GM12874 (cell line): Measurements from ENCODE around the gene CYP17A1.

Experiments
- CTCF ChIP-seq: IDR thresholded peaks from 2 replicates; pipeline ENCODE4 v1.5.1; 2011; ENCODE audit warnings: low read depth, mild to moderate bottlenecking, control low read depth, low read length, moderate library complexity; ENCODE audit not compliant: insufficient read depth

The CYP17A1 gene

GRCh38 chr10:102841827-102842345 lies 4.7 kb upstream of the CYP17A1 start:
- no peak for TF ChIP-seq CTCF

GRCh38 chr10:102835007-102835482 lies 2.2 kb downstream of the CYP17A1 start:
- TF ChIP-seq CTCF, result peak; percentile 88

GRCh38 chr10:102834143-102834542 lies 3.1 kb downstream of the CYP17A1 start:
- no peak for TF ChIP-seq CTCF

DNA sequence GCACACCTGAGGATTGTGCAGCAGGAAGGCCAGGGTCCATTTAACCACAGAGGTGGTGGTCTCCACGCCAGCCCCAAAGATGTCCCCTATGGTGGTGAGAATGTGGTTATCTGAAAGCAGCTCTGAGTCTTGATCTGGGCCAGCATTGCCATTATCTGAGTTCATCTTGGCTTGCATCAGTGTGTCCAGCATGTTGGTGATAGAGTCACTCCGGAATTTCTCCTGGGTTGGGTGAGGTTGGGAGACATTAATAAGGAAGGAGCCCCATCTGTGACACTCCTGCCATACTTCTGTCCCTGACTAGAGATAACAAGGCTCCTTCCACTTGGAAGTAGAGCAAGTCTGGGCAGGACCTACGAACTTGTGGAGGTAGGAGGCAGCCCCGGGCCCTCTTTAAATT lies 4.2 kb downstream of the CYP17A1 start:
- no peak for TF ChIP-seq CTCF

- no peak for TF ChIP-seq CTCF
Observed at GRCh38 chr10:102832248-102832647, 5.0 kb downstream of the CYP17A1 start.

DNA sequence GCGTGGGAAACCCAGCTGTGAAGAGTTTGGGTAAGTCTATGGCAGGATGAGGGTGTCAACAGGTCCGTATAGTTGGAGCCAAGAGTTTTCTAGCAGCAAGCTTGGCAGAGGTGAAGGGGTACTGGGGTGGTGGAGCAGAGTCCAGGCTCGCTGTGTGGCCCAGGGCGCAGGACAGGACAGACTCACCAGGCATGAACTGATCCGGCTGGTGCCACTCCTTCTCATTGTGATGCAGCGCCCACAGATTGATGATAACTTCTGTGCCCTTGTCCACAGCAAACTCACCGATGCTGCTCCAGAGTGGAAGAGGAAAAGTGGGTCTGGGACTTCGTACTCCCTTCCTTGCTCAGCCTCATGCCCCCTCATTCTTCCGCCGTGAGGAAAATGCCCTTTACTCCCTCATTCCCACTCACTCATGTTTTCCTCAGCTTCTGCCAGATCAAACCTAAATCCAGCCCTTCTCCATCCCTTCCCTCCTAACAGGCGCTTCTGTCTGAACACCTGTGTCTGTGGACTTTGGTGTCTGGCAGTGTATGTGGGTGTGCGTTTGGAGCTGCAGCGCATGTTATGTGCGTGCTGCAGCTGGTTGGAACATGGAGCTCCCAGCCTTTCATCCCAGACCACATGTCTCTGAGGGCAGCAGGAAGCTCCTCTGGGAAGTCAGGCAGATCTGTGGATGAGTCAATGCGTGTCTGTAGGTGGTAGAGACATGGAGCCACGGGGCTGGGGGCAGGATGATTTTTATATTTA lies 5.7 kb downstream of the CYP17A1 start:
- TF ChIP-seq CTCF, result no peak

DNA sequence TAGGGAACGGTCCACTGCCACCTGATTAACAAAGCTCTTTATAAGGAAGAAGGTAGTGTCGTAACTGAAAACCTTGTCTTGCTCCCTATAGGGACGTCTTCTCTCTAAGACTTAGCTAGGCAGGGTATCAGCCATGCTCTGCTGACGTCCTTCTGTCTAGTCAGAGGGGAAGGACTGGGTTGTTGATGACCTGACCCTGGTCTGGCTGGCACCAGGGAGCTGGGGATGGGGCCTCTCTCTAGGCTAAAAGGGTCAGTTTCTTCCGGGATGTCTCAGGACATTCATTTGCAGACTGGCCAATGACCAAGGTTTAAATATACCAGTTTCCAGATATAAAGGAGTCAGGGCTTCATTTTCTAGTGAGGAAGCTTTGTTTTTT lies 9.6 kb downstream of the CYP17A1 start:
- TF ChIP-seq CTCF, result no peak
